Ascending aorta (tissue), 2 donors: ENCODE results near the gene NSMCE4A. TPM values are rescaled to one million over a fixed set of nuclear protein-coding genes. Genes with fewer than 3 reads are reported as not detected.
A peak's percentile ranks its signal among the peaks of the same experiment; 100 is the strongest.

Experiments
- DNase-seq, 2 donors: peaks; one replicate each; pipeline ENCODE4 v3.0.0-alpha.2; 2019; ENCODE audit warnings: low spot score in 2 of 2
- H3K27ac ChIP-seq, 2 donors: fragments of 200-600 bp; sonication (generic); one replicate each; pipeline ENCODE4 v1.5.1; 2016 to 2017; ENCODE audit warnings: mild to moderate bottlenecking in 1 of 2
- H3K27me3 ChIP-seq: fragments of 200-600 bp; sonication (generic); one replicate; pipeline ENCODE4 v1.5.1; 2017
- H3K36me3 ChIP-seq, 2 donors: fragments of 200-600 bp; sonication (generic); one replicate each; pipeline ENCODE4 v1.5.1; 2016
- H3K4me1 ChIP-seq, 2 donors: fragments of 200-600 bp; sonication (generic); one replicate each; pipeline ENCODE4 v1.5.1; 2016 to 2017; ENCODE audit warnings: mild to moderate bottlenecking in 1 of 2
- H3K4me3 ChIP-seq, 2 donors: fragments of 200-600 bp; sonication (generic); one replicate each; pipeline ENCODE4 v1.5.1; 2016 to 2017; ENCODE audit warnings: mild to moderate bottlenecking in 1 of 2
- H3K9me3 ChIP-seq, 2 donors: fragments of 200-600 bp; sonication (generic); one replicate each; pipeline ENCODE4 v1.5.1; 2016
- CTCF ChIP-seq, 3 experiments: fragments of 200-600 bp in 2 of 3; fragments of 450-650 bp in 1 of 3; sonication (generic) in 2 of 3; IDR thresholded peaks; one replicate each; pipeline ENCODE4 v1.5.1; 2016 to 2019; ENCODE audit warnings: antibody characterized with exemption in 3 of 3, mild to moderate bottlenecking in 1 of 3, moderate library complexity in 1 of 3
- intact Hi-C: fragments of 100-400 bp; cut with DNase I; formaldehyde crosslinking; loops from one replicate; pipeline ENCODE4 v1.15.1; 2023
- total RNA-seq: library from RNA; depleted of rRNA; stranded (reverse); fragments of >200 nt; gene quantifications from one replicate; pipeline ENCODE4 v1.1.0, GENCODE V29; 2016

The NSMCE4A gene
- total RNA-seq, 1 donor from 2014 or later, result 63.3 TPM

GRCh38 chr10:121928528-121928884 is 46.5 kb downstream of the NSMCE4A start:
- Histone ChIP-seq H3K4me1 (peaks cover 0 to 10% of the 10 kb centered on the region in 2 donors), H3K27ac (peak overlapping the region; percentile 97), H3K27me3 (no peaks in the 10 kb centered on the region), H3K9me3 (no peaks in the 10 kb centered on the region), H3K36me3 (no peaks in the 10 kb centered on the region), H3K4me3 (peak overlapping the region; percentile 98 to 100)
- DNase-seq, result no peak
- TF ChIP-seq CTCF (IDR thresholded peaks at IDR 0.05), result no peak
- intact Hi-C loops, result loop anchor here (1.0 to 5.0 kb wide), 7 partner anchors 46 to 1079 kb away; partner anchors contain the start of genes ACADSB and IKZF5

GRCh38 chr10:121927841-121928527 is 47.0 kb downstream of the NSMCE4A start, which contains the start of gene ATE1:
ATE1 (minus strand) TSS chr10:121928031; CDS start chr10:121927949, 82 bp downstream.
- H3K4me1 ChIP-seq, result peaks cover 0 to 10% of the 10 kb centered on the region in 2 donors
- intact Hi-C loops, result loop anchor here (1.0 to 5.0 kb wide), 7 partner anchors 46 to 1079 kb away; partner anchors contain the start of genes ACADSB and IKZF5
- no peak for TF ChIP-seq CTCF (IDR thresholded peaks at IDR 0.05)

GRCh38 chr10:121927318-121927840 is 47.6 kb downstream of the NSMCE4A start:
- peak in 1 of 2 donors; percentile 75 for DNase-seq
- Histone ChIP-seq H3K4me3 (peak overlapping the region; percentile 98 to 100), H3K27me3 (no peaks in the 10 kb centered on the region), H3K9me3 (no peaks in the 10 kb centered on the region), H3K4me1 (peaks cover 0 to 10% of the 10 kb centered on the region in 2 donors), H3K27ac (peak overlapping the region; percentile 97), H3K36me3 (peaks cover 2 to 3% of the 10 kb centered on the region in 2 donors)
- intact Hi-C loops, result loop anchor here (5.0 kb wide), 4 partner anchors 70 to 1080 kb away; partner anchors contain the start of genes ACADSB and IKZF5
- no peak for TF ChIP-seq CTCF (IDR thresholded peaks at IDR 0.05)

More at GRCh38 chr10:121927841-121928527, 47.0 kb downstream of the NSMCE4A start, which contains the start of gene ATE1:
- Histone ChIP-seq H3K27me3 (no peaks in the 10 kb centered on the region), H3K27ac (peak within 1 kb of the TSS; percentile 97), H3K9me3 (no peaks in the 10 kb centered on the region), H3K36me3 (peaks cover 0 to 3% of the 10 kb centered on the region in 2 donors), H3K4me3 (peak within 1 kb of the TSS; percentile 98 to 100)
- DNase-seq, result peak; percentile 62 to 95

GRCh38 chr10:121926671-121927317 is 48.2 kb downstream of the NSMCE4A start:
- peaks cover 4 to 5% of the 10 kb centered on the region in 2 donors for H3K36me3 ChIP-seq
- peaks cover 0 to 10% of the 10 kb centered on the region in 2 donors for H3K4me1 ChIP-seq
- H3K4me3 ChIP-seq, result peak overlapping the region; percentile 98 to 100
- no peak for TF ChIP-seq CTCF (IDR thresholded peaks at IDR 0.05)
- H3K9me3 ChIP-seq, result no peaks in the 10 kb centered on the region
- no peak for DNase-seq
- intact Hi-C loops, result loop anchor here (5.0 kb wide), 4 partner anchors 71 to 1081 kb away; partner anchors contain the start of genes ACADSB and IKZF5
- H3K27me3 ChIP-seq, result no peaks in the 10 kb centered on the region
- H3K27ac ChIP-seq, result peak overlapping the region; percentile 97

GRCh38 chr10:121926157-121926556 is 48.9 kb downstream of the NSMCE4A start:
- Histone ChIP-seq H3K9me3 (no peaks in the 10 kb centered on the region), H3K27ac (peak overlapping the region in 1 of 2 donors; percentile 97), H3K36me3 (peaks cover 5 to 8% of the 10 kb centered on the region in 2 donors), H3K4me3 (peak overlapping the region; percentile 98 to 100), H3K27me3 (no peaks in the 10 kb centered on the region), H3K4me1 (peaks cover 0 to 10% of the 10 kb centered on the region in 2 donors)
- no peak for DNase-seq
- intact Hi-C loops, result loop anchor here (5.0 kb wide), 4 partner anchors 71 to 1081 kb away; partner anchors contain the start of genes ACADSB and IKZF5
- no peak for TF ChIP-seq CTCF (IDR thresholded peaks at IDR 0.05)
